HFFc6 (cell line): ENCODE measurements around the gene PMIS2. TPM values are rescaled to one million over a fixed set of nuclear protein-coding genes. Genes with fewer than 3 reads are reported as not detected.

Experiments used
- DNase-seq: peaks from one replicate; pipeline ENCODE4 v3.0.0-alpha.2; 2018
- H3K27ac Mint-ChIP-seq: 2 replicates; pipeline ENCODE4 v1.8.0; 2020; ENCODE audit warnings: mild to moderate bottlenecking, mixed read lengths
- H3K27me3 Mint-ChIP-seq: 2 replicates; pipeline ENCODE4 v1.8.0; 2021; ENCODE audit warnings: mild to moderate bottlenecking, moderate library complexity, mixed read lengths; ENCODE audit not compliant: insufficient read depth
- H3K36me3 Mint-ChIP-seq: 2 replicates; pipeline ENCODE4 v1.8.0; 2021; ENCODE audit warnings: low read depth, mixed read lengths
- H3K4me1 Mint-ChIP-seq: 2 replicates; pipeline ENCODE4 v1.8.0; 2020; ENCODE audit warnings: low read depth, mixed read lengths
- H3K4me3 Mint-ChIP-seq: 2 replicates; pipeline ENCODE4 v1.8.0; 2020; ENCODE audit warnings: mild to moderate bottlenecking, moderate library complexity, mixed read lengths
- H3K9me3 Mint-ChIP-seq: 2 replicates; pipeline ENCODE4 v1.8.0; 2020; ENCODE audit warnings: mild to moderate bottlenecking, mixed read lengths
- CTCF ChIP-seq: fragments of 200-600 bp; sonication (generic); IDR thresholded peaks from 2 replicates; pipeline ENCODE4 v1.5.0; 2021; ENCODE audit warnings: antibody characterized with exemption, mild to moderate bottlenecking
- total RNA-seq, 6 experiments: library from RNA; stranded (reverse); fragmentation: NEBNext Ultra II Directional; extraction: Animal tissue kit (Norgen Biotek cat#: 25700); gene quantifications; 2 replicates in 1 of 6; 3 replicates in 5 of 6; pipeline ENCODE4 v1.2.3, GENCODE V29; 2021

The PMIS2 gene
- total RNA-seq, 6 experiments from 2014 or later, result not detected

- no peak for DNase-seq
- no peak overlapping the region for H3K27ac Mint-ChIP-seq
- H3K9me3 Mint-ChIP-seq, result no peaks in the 10 kb centered on the region
- H3K36me3 Mint-ChIP-seq, result no peaks in the 10 kb centered on the region
- no peaks in the 10 kb centered on the region for H3K4me1 Mint-ChIP-seq
- TF ChIP-seq CTCF, result no peak
- H3K4me3 Mint-ChIP-seq, result no peak overlapping the region
- peaks cover 14% of the 10 kb centered on the region for H3K27me3 Mint-ChIP-seq
Measured at GRCh38 chr19:35553385-35554000, 32.5 kb upstream of the PMIS2 start.

- TF ChIP-seq CTCF, result no peak
- Mint-ChIP-seq H3K4me1 (no peaks in the 10 kb centered on the region), H3K36me3 (no peaks in the 10 kb centered on the region), H3K27me3 (peaks cover 17% of the 10 kb centered on the region), H3K4me3 (no peak overlapping the region), H3K9me3 (no peaks in the 10 kb centered on the region), H3K27ac (no peak overlapping the region)
- DNase-seq, result no peak
Measured at GRCh38 chr19:35554076-35554475, 31.9 kb upstream of the PMIS2 start.

- Mint-ChIP-seq H3K27me3 (peaks cover 29% of the 10 kb centered on the region), H3K27ac (no peak overlapping the region), H3K4me3 (no peak overlapping the region), H3K36me3 (no peaks in the 10 kb centered on the region), H3K9me3 (no peaks in the 10 kb centered on the region), H3K4me1 (no peaks in the 10 kb centered on the region)
- DNase-seq, result no peak
- peak; percentile 55 for TF ChIP-seq CTCF
Measured at GRCh38 chr19:35555301-35556005, 30.5 kb upstream of the PMIS2 start.

DNA sequence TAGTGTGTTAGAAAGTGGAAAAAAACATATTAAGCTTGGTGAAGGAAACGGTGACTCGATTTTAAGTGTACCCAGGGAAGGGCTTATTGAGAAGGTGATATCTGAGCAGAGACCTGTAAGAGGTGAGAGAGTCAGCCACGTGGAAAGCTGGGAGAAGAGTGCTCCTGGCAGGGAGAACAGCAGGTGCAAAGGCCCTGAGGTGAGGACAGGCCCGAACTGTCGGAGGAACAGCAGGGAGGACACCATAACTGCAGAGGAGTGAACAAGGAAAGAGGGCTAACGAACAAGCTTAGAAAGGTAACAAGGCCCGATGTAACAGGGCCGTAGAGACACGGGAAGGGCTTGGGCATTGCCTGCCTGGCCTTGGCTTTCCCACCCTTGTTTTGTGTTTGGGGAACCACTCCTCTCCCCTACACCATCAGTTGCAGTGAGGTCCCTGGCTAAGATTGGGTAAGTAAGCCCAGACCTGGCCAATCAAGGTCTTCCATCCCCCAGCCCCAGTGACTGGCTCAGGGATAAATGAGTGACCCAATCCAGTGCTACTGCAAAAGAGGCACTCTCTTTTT, 29.9 kb upstream of the PMIS2 start:
- no peaks in the 10 kb centered on the region for H3K9me3 Mint-ChIP-seq
- TF ChIP-seq CTCF, result no peak
- DNase-seq, result no peak
- no peaks in the 10 kb centered on the region for H3K4me1 Mint-ChIP-seq
- H3K4me3 Mint-ChIP-seq, result no peak overlapping the region
- no peaks in the 10 kb centered on the region for H3K36me3 Mint-ChIP-seq
- H3K27ac Mint-ChIP-seq, result no peak overlapping the region
- peaks cover 35% of the 10 kb centered on the region for H3K27me3 Mint-ChIP-seq

- Mint-ChIP-seq H3K27ac (no peak overlapping the region), H3K36me3 (no peaks in the 10 kb centered on the region), H3K9me3 (no peaks in the 10 kb centered on the region), H3K4me3 (no peak overlapping the region), H3K4me1 (no peaks in the 10 kb centered on the region), H3K27me3 (peaks cover 40% of the 10 kb centered on the region)
- TF ChIP-seq CTCF, result no peak
- DNase-seq, result no peak
Measured at GRCh38 chr19:35556846-35557538, 29.0 kb upstream of the PMIS2 start.
